ENCODE measurements around the gene AUNIP.

Gene AUNIP

GRCh38 chr1:25787760-25788166, 71.5 kb downstream of the AUNIP start:
- no peaks in the 10 kb centered on the region for H3K27me3 ChIP-seq (ENCODE audit: insufficient read depth, insufficient read length)
- H3K36me3 ChIP-seq (ENCODE audit: insufficient read depth, insufficient read length, low read length) = no peaks in the 10 kb centered on the region
- TF ChIP-seq YY1 (IDR thresholded peaks at IDR 0.05; ENCODE audit: insufficient read depth, insufficient read length) (no peak), SUZ12 (IDR thresholded peaks at IDR 0.05; ENCODE audit: extremely low read depth, insufficient read depth, insufficient read length) (no peak), ZNF274 (IDR thresholded peaks at IDR 0.05; ENCODE audit: low read depth, low read length) (no peak)
- peaks cover 24% of the 10 kb centered on the region for H3K4me1 ChIP-seq (ENCODE audit: insufficient read depth, insufficient read length)
- H3K9ac ChIP-seq (ENCODE audit: insufficient read length, low read depth) = no peak overlapping the region
- no peak overlapping the region for H3K4me3 ChIP-seq (ENCODE audit: insufficient read length, low read depth)
- H3K9me3 ChIP-seq (ENCODE audit: insufficient read depth, low read length) = no peaks in the 10 kb centered on the region
- no peak for DNase-seq (ENCODE audit: low read depth, low spot score)

- Histone ChIP-seq H3K4me3 (ENCODE audit: insufficient read length, low read depth) (no peak overlapping the region), H3K27me3 (ENCODE audit: insufficient read depth, insufficient read length) (no peaks in the 10 kb centered on the region), H3K4me1 (ENCODE audit: insufficient read depth, insufficient read length) (peaks cover 26% of the 10 kb centered on the region), H3K36me3 (ENCODE audit: insufficient read depth, insufficient read length, low read length) (no peaks in the 10 kb centered on the region), H3K9ac (ENCODE audit: insufficient read length, low read depth) (peak overlapping the region; percentile 2), H3K9me3 (ENCODE audit: insufficient read depth, low read length) (no peaks in the 10 kb centered on the region)
- no peak for TF ChIP-seq YY1 (IDR thresholded peaks at IDR 0.05; ENCODE audit: insufficient read depth, insufficient read length)
- no peak for TF ChIP-seq SUZ12 (IDR thresholded peaks at IDR 0.05; ENCODE audit: extremely low read depth, insufficient read depth, insufficient read length)
- no peak for TF ChIP-seq ZNF274 (IDR thresholded peaks at IDR 0.05; ENCODE audit: low read depth, low read length)
- no peak for DNase-seq (ENCODE audit: low read depth, low spot score)
Observed at GRCh38 chr1:25786887-25787759, 72.1 kb downstream of the AUNIP start.

DNA sequence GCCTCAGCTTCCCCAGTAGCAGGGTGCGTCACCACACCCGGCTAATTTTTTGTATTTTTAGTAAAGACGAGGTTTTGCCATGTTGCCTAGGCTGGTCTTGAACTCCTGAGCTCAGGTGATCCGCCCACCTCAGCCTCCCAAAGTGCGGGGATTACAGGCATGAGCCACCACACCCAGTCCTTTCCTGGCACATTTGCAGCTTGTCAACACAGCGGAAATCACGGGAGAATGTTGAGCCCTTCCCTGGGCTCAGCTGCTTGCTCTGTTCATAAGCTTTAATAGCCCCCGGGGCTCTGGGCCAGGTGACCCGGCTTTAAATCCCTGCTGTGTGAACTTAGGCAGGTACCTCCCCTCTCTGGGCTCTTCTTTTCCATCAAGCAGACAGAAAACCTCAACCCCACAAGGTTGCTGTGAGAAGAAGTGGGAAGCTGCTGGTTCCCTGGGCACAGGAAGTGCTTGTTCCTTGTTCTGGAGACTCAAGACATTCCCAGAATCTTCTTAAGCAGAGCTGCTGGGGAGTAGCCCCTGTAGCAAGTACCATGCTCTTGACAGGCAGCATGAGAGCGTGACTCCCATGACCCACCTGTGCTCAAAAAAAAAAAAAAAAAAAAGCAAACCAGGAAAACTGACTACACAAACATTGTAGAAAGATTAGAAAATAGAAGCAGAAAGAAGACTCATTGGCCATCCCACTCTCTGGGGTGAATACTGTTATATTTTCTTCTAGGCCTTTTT, 73.8 kb downstream of the AUNIP start:
- no peak for TF ChIP-seq SUZ12 (IDR thresholded peaks at IDR 0.05; ENCODE audit: extremely low read depth, insufficient read depth, insufficient read length)
- TF ChIP-seq YY1 (IDR thresholded peaks at IDR 0.05; ENCODE audit: insufficient read depth, insufficient read length) = no peak
- no peak for TF ChIP-seq ZNF274 (IDR thresholded peaks at IDR 0.05; ENCODE audit: low read depth, low read length)
- no peaks in the 10 kb centered on the region for H3K27me3 ChIP-seq (ENCODE audit: insufficient read depth, insufficient read length)
- H3K9me3 ChIP-seq (ENCODE audit: insufficient read depth, low read length) = no peaks in the 10 kb centered on the region
- no peak for DNase-seq (ENCODE audit: low read depth, low spot score)
- no peak overlapping the region for H3K9ac ChIP-seq (ENCODE audit: insufficient read length, low read depth)
- H3K36me3 ChIP-seq (ENCODE audit: insufficient read depth, insufficient read length, low read length) = no peaks in the 10 kb centered on the region
- H3K4me1 ChIP-seq (ENCODE audit: insufficient read depth, insufficient read length) = peaks cover 37% of the 10 kb centered on the region
- H3K4me3 ChIP-seq (ENCODE audit: insufficient read length, low read depth) = no peak overlapping the region

DNA sequence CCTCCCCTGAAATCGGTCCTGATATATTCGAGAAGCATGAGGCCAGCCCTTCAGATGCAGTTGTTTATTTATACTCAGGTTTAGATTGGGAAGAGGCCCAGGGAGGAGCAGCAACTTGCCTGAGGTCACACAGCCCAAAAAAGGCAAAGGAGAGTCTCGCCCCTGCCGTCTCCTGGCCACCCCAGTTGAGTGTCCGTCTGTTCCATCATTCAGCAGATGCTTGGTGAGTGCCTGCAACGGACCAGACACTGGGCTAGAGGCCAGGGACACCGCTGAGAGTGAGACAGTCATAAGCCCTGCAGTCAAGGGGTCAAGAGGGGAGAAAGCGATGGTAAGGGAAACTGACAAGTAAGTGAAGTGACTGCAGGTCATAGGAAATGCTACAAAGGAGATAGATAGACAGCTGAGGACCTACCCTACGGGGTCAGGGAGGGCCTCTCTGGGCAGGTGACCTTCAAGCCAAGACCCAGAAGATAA, 74.6 kb downstream of the AUNIP start:
- no peaks in the 10 kb centered on the region for H3K9me3 ChIP-seq (ENCODE audit: insufficient read depth, low read length)
- DNase-seq (ENCODE audit: low read depth, low spot score) = no peak
- no peak overlapping the region for H3K4me3 ChIP-seq (ENCODE audit: insufficient read length, low read depth)
- H3K4me1 ChIP-seq (ENCODE audit: insufficient read depth, insufficient read length) = peaks cover 40% of the 10 kb centered on the region
- H3K27me3 ChIP-seq (ENCODE audit: insufficient read depth, insufficient read length) = no peaks in the 10 kb centered on the region
- H3K36me3 ChIP-seq (ENCODE audit: insufficient read depth, insufficient read length, low read length) = no peaks in the 10 kb centered on the region
- peak overlapping the region; percentile 21 for H3K9ac ChIP-seq (ENCODE audit: insufficient read length, low read depth)
- TF ChIP-seq YY1 (IDR thresholded peaks at IDR 0.05; ENCODE audit: insufficient read depth, insufficient read length) (no peak), ZNF274 (IDR thresholded peaks at IDR 0.05; ENCODE audit: low read depth, low read length) (no peak), SUZ12 (IDR thresholded peaks at IDR 0.05; ENCODE audit: extremely low read depth, insufficient read depth, insufficient read length) (no peak)
